SK-N-MC (cell line): ENCODE results near the gene FAM171A2.

Experiments
- EZH2 ChIP-seq: fragments of 200-600 bp; sonication (generic); IDR thresholded peaks from one replicate; pipeline ENCODE4 v1.6.1; 2017; ENCODE audit warnings: antibody characterized with exemption
- POLR2AphosphoS5 ChIP-seq: IDR thresholded peaks from 2 replicates; pipeline ENCODE4 v1.6.1; 2012; ENCODE audit warnings: mild to moderate bottlenecking, low read depth, low read length, borderline replicate concordance

GRCh38 chr17:44382917-44383316, 19.3 kb upstream of the FAM171A2 start:
- TF ChIP-seq EZH2, result no peak
- TF ChIP-seq POLR2AphosphoS5, result no peak
